H9 (cell line): Measurements from ENCODE around the gene PDS5B. TPM values are rescaled to one million over a fixed set of nuclear protein-coding genes. Genes with fewer than 3 reads are reported as not detected.

ENCODE experiments used
- DNase-seq: peaks from one replicate; pipeline ENCODE4 v3.0.0-alpha.2; 2017
- H2AFZ ChIP-seq: one replicate; pipeline ENCODE4 v1.6.1; 2013; ENCODE audit warnings: mild to moderate bottlenecking, low read length, control low read depth, moderate library complexity
- H2AK5ac ChIP-seq: 2 replicates; pipeline ENCODE4 v1.6.1; 2013; ENCODE audit warnings: low read length, control low read depth, mixed read lengths; ENCODE audit not compliant: insufficient read length
- H2BK120ac ChIP-seq: one replicate; pipeline ENCODE4 v1.6.1; 2013; ENCODE audit warnings: low read depth, mild to moderate bottlenecking, low read length, control low read depth, inconsistent platforms; ENCODE audit not compliant: poor library complexity, severe bottlenecking
- H2BK12ac ChIP-seq: 2 replicates; pipeline ENCODE4 v1.6.1; 2013; ENCODE audit warnings: low read length, control low read depth, mixed read lengths, low read depth; ENCODE audit not compliant: insufficient read length
- H2BK15ac ChIP-seq: 2 replicates; pipeline ENCODE4 v1.6.1; 2013; ENCODE audit warnings: low read depth, low read length, control low read depth
- H2BK20ac ChIP-seq: one replicate; pipeline ENCODE4 v1.6.1; 2013; ENCODE audit warnings: low read depth, mild to moderate bottlenecking, low read length, control low read depth, inconsistent platforms; ENCODE audit not compliant: poor library complexity, severe bottlenecking
- H2BK5ac ChIP-seq: 2 replicates; pipeline ENCODE4 v1.6.1; 2013; ENCODE audit warnings: low read length, control low read depth, mixed read lengths; ENCODE audit not compliant: insufficient read length
- H3K14ac ChIP-seq: 2 replicates; pipeline ENCODE4 v1.6.1; 2013; ENCODE audit warnings: low read length, control low read depth; ENCODE audit not compliant: insufficient read depth
- H3K18ac ChIP-seq: 2 replicates; pipeline ENCODE4 v1.6.1; 2013; ENCODE audit warnings: low read depth, mild to moderate bottlenecking, mixed read lengths, low read length, control low read depth; ENCODE audit not compliant: insufficient read length
- H3K23ac ChIP-seq: 2 replicates; pipeline ENCODE4 v1.6.1; 2013; ENCODE audit warnings: low read length, control low read depth, mixed read lengths, low read depth; ENCODE audit not compliant: insufficient read length
- H3K23me2 ChIP-seq: 2 replicates; pipeline ENCODE4 v1.6.1; 2013; ENCODE audit warnings: low read depth, mild to moderate bottlenecking, mixed read lengths, low read length, control low read depth; ENCODE audit not compliant: insufficient read length, poor library complexity, severe bottlenecking
- H3K27ac ChIP-seq: 2 replicates; pipeline ENCODE4 v1.5.1; 2013; ENCODE audit warnings: low read length, control low read depth, mixed read lengths, low read depth; ENCODE audit not compliant: insufficient read length
- H3K27me3 ChIP-seq: 2 replicates; pipeline ENCODE4 v1.6.1; 2013; ENCODE audit warnings: low read length, control low read depth, inconsistent platforms; ENCODE audit not compliant: insufficient read depth
- H3K4ac ChIP-seq: 2 replicates; pipeline ENCODE4 v1.6.1; 2013; ENCODE audit warnings: low read depth, mild to moderate bottlenecking, control low read depth, inconsistent platforms, low read length, moderate library complexity
- H3K4me1 ChIP-seq: 2 replicates; pipeline ENCODE4 v1.6.1; 2013; ENCODE audit warnings: low read length, control low read depth, inconsistent platforms; ENCODE audit not compliant: insufficient read depth
- H3K4me2 ChIP-seq: 2 replicates; pipeline ENCODE4 v1.6.1; 2013; ENCODE audit warnings: low read length, control low read depth, mixed read lengths; ENCODE audit not compliant: insufficient read length, insufficient read depth
- H3K56ac ChIP-seq: 2 replicates; pipeline ENCODE4 v1.6.1; 2013; ENCODE audit warnings: low read depth, mild to moderate bottlenecking, mixed read lengths, low read length, control low read depth; ENCODE audit not compliant: insufficient read length
- H3K79me1 ChIP-seq: 2 replicates; pipeline ENCODE4 v1.6.1; 2013; ENCODE audit warnings: low read depth, mild to moderate bottlenecking, moderate library complexity, low read length, control low read depth, inconsistent platforms; ENCODE audit not compliant: insufficient read depth, poor library complexity, severe bottlenecking
- H3K79me2 ChIP-seq: 2 replicates; pipeline ENCODE4 v1.6.1; 2013; ENCODE audit warnings: low read length, control low read depth, inconsistent platforms; ENCODE audit not compliant: insufficient read depth
- H3K9ac ChIP-seq: 2 replicates; pipeline ENCODE4 v1.6.1; 2013; ENCODE audit warnings: low read length, control low read depth, mixed read lengths; ENCODE audit not compliant: insufficient read length; ENCODE audit errors: extremely low read depth
- H3K9me3 ChIP-seq: one replicate; pipeline ENCODE4 v1.6.1; 2013; ENCODE audit warnings: low read depth, low read length, inconsistent platforms; ENCODE audit not compliant: control insufficient read depth
- H3T11ph ChIP-seq: one replicate; pipeline ENCODE4 v1.6.1; 2013; ENCODE audit warnings: mild to moderate bottlenecking, low read length, control low read depth, inconsistent platforms
- H4K20me1 ChIP-seq: one replicate; pipeline ENCODE4 v1.6.1; 2013; ENCODE audit not compliant: control insufficient read depth, insufficient read length, insufficient read depth
- H4K5ac ChIP-seq: 2 replicates; pipeline ENCODE4 v1.6.1; 2013; ENCODE audit warnings: low read depth, mild to moderate bottlenecking, mixed read lengths, low read length, control low read depth; ENCODE audit not compliant: insufficient read length
- H4K8ac ChIP-seq: replicated peaks from 2 replicates; pipeline ENCODE4 v1.6.1; 2013; ENCODE audit warnings: low read length, control low read depth, mixed read lengths, low read depth; ENCODE audit not compliant: insufficient read length
- H4K91ac ChIP-seq: 2 replicates; pipeline ENCODE4 v1.6.1; 2013; ENCODE audit warnings: low read depth, mild to moderate bottlenecking, moderate library complexity, mixed read lengths, low read length, control low read depth; ENCODE audit not compliant: insufficient read length
- H3K27ac Mint-ChIP-seq, 3 experiments: 2 replicates in 2 of 3; 3 replicates in 1 of 3; pipeline ENCODE4 v1.8.0; 2020 to 2021; ENCODE audit warnings: mixed read lengths in 3 of 3, mild to moderate bottlenecking in 1 of 3, moderate library complexity in 1 of 3
- H3K27me3 Mint-ChIP-seq: 2 replicates; pipeline ENCODE4 v1.8.0; 2021; ENCODE audit warnings: low read depth, mild to moderate bottlenecking, moderate library complexity, mixed read lengths
- H3K36me3 Mint-ChIP-seq, 3 experiments: 2 replicates in 2 of 3; 3 replicates in 1 of 3; pipeline ENCODE4 v1.8.0; 2020 to 2021; ENCODE audit warnings: low read depth in 3 of 3, mixed read lengths in 3 of 3; ENCODE audit not compliant: insufficient read depth in 1 of 3
- H3K4me1 Mint-ChIP-seq, 2 experiments: 2 replicates each; pipeline ENCODE4 v1.8.0; 2020; ENCODE audit warnings: mixed read lengths in 2 of 2
- H3K4me3 Mint-ChIP-seq, 2 experiments: 2 replicates in 1 of 2; 3 replicates in 1 of 2; pipeline ENCODE4 v1.8.0; 2020 to 2021; ENCODE audit warnings: mild to moderate bottlenecking in 2 of 2, mixed read lengths in 2 of 2, moderate library complexity in 1 of 2
- H3K9me3 Mint-ChIP-seq, 2 experiments: 2 replicates in 1 of 2; 3 replicates in 1 of 2; pipeline ENCODE4 v1.8.0; 2020; ENCODE audit warnings: mild to moderate bottlenecking in 2 of 2, mixed read lengths in 2 of 2, moderate library complexity in 1 of 2
- WGBS: extraction: QIAGEN DNeasy Blood & Tissue Kit; methylation state at CpG from one replicate; pipeline ENCODE4 v1.1.7; 2013; ENCODE audit warnings: missing lambda C conversion rate, low lambda C conversion rate, mixed read lengths; ENCODE audit not compliant: insufficient read length; ENCODE audit errors: extremely low coverage; 5-methylcytosine and 5-hydroxymethylcytosine counted together
- total RNA-seq: library from RNA; stranded (reverse); gene quantifications from 2 replicates; pipeline ENCODE4 v1.2.1, GENCODE V29; 2021
- TF ChIP-seq, protein P1 (sequence below): fragments of 200-600 bp; sonication (generic); conservative IDR thresholded peaks from 3 replicates; pipeline ENCODE4 v1.8.0; 2021; ENCODE audit warnings: antibody characterized with exemption, mild to moderate bottlenecking

The PDS5B gene
- total RNA-seq, 1 experiment from 2014 or later = 50.0 TPM

DNA sequence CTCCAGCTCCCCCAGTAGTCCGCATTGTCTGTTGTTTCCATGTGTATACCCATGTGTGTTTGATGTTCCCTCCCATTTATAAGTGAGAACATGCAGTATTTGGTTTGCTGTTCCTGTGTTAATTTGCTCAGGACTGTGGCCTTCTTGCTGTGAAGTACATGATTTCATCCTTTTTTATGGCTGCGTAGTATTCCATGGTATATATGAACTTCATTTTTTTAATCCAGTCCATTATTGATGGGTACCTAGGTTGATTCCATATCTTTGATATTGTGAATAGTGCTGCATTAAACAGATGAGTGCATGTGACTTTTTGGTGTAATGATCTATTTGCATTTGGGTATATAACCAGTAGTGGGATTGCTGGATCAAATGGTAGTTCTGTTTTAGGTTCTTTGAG is 175.2 kb downstream of the PDS5B start:
- peaks cover 4 to 5% of the 10 kb centered on the region in 2 experiments; a peak in 4 of 5 replicates for H3K9me3 Mint-ChIP-seq
- Histone ChIP-seq H3K79me2 (no peaks in the 10 kb centered on the region), H3K23me2 (no peaks in the 10 kb centered on the region), H3K56ac (no peak overlapping the region), H3T11ph (no peak overlapping the region), H2BK120ac (no peak overlapping the region), H3K23ac (no peak overlapping the region), H4K8ac (no peak overlapping the region), H2BK12ac (no peak overlapping the region), H3K27me3 (no peaks in the 10 kb centered on the region), H4K20me1 (no peaks in the 10 kb centered on the region), H4K91ac (no peak overlapping the region), H3K9me3 (no peaks in the 10 kb centered on the region), H2AFZ (no peak overlapping the region), H2BK5ac (no peak overlapping the region), H4K5ac (no peak overlapping the region), H2BK20ac (no peak overlapping the region), H3K27ac (no peak overlapping the region), H3K4me2 (no peak overlapping the region), H3K18ac (no peak overlapping the region), H3K4me1 (no peaks in the 10 kb centered on the region), H3K14ac (no peak overlapping the region), H3K4ac (no peak overlapping the region), H2BK15ac (no peak overlapping the region), H2AK5ac (no peak overlapping the region), H3K79me1 (no peaks in the 10 kb centered on the region), H3K9ac (no peak overlapping the region)
- no peak for DNase-seq
- H3K27me3 Mint-ChIP-seq = no peaks in the 10 kb centered on the region
- TF ChIP-seq, protein P1, sequence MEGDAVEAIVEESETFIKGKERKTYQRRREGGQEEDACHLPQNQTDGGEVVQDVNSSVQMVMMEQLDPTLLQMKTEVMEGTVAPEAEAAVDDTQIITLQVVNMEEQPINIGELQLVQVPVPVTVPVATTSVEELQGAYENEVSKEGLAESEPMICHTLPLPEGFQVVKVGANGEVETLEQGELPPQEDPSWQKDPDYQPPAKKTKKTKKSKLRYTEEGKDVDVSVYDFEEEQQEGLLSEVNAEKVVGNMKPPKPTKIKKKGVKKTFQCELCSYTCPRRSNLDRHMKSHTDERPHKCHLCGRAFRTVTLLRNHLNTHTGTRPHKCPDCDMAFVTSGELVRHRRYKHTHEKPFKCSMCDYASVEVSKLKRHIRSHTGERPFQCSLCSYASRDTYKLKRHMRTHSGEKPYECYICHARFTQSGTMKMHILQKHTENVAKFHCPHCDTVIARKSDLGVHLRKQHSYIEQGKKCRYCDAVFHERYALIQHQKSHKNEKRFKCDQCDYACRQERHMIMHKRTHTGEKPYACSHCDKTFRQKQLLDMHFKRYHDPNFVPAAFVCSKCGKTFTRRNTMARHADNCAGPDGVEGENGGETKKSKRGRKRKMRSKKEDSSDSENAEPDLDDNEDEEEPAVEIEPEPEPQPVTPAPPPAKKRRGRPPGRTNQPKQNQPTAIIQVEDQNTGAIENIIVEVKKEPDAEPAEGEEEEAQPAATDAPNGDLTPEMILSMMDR = no peak
- no peak overlapping the region for H3K27ac Mint-ChIP-seq
- WGBS = no CpG with 5 or more reads among the region's 2 CpGs
- no peak overlapping the region for H3K4me3 Mint-ChIP-seq
- peaks cover 21 to 30% (median 30%) of the 10 kb centered on the region in 3 experiments for H3K36me3 Mint-ChIP-seq
- no peaks in the 10 kb centered on the region for H3K4me1 Mint-ChIP-seq
